SK-N-SH treated with all-trans-retinoic acid at 6 μM for 48 hours (cell line): Measurements from ENCODE around the gene ASCC1.

Experiments used
- ARNTL ChIP-seq: fragments of 450-650 bp; formaldehyde crosslinking; IDR thresholded peaks from 2 replicates; pipeline ENCODE4 v1.5.0; 2020; ENCODE audit warnings: low read depth, mild to moderate bottlenecking, moderate library complexity, borderline replicate concordance
- BACH2 ChIP-seq: fragments of 250-450 bp; sonication (Bioruptor Pico); IDR thresholded peaks from 2 replicates; pipeline ENCODE4 v1.9.0; 2021; ENCODE audit warnings: mild to moderate bottlenecking, borderline replicate concordance
- CSDC2 ChIP-seq: fragments of 250-450 bp; sonication (Bioruptor Pico); IDR thresholded peaks from 2 replicates; pipeline ENCODE4 v1.5.0; 2020; ENCODE audit warnings: mild to moderate bottlenecking, moderate library complexity
- GLIS3 ChIP-seq: fragments of 250-450 bp; sonication (Bioruptor Pico); IDR thresholded peaks from 2 replicates; pipeline ENCODE4 v1.5.0; 2020; ENCODE audit warnings: mild to moderate bottlenecking, moderate library complexity
- ISL1 ChIP-seq: fragments of 250-450 bp; sonication (Bioruptor Pico); IDR thresholded peaks from 2 replicates; pipeline ENCODE4 v2.1.2; 2022; ENCODE audit warnings: mild to moderate bottlenecking, moderate library complexity
- RARB ChIP-seq: fragments of 250-450 bp; sonication (Bioruptor Pico); IDR thresholded peaks from 2 replicates; pipeline ENCODE4 v1.8.0; 2021; ENCODE audit warnings: mild to moderate bottlenecking, moderate library complexity
- TCF4 ChIP-seq: fragments of 250-450 bp; sonication (Bioruptor Pico); IDR thresholded peaks from 2 replicates; pipeline ENCODE4 v1.8.0; 2021; ENCODE audit warnings: mild to moderate bottlenecking, moderate library complexity, borderline replicate concordance
- TOX ChIP-seq: fragments of 250-450 bp; sonication (Bioruptor Pico); IDR thresholded peaks from 2 replicates; pipeline ENCODE4 v1.8.0; 2021; ENCODE audit warnings: mild to moderate bottlenecking, moderate library complexity, borderline replicate concordance
- ZFP3 ChIP-seq: fragments of 250-450 bp; sonication (Bioruptor Pico); IDR thresholded peaks from 2 replicates; pipeline ENCODE4 v1.5.0; 2020; ENCODE audit warnings: mild to moderate bottlenecking, moderate library complexity
- ZNF70 ChIP-seq: fragments of 450-650 bp; formaldehyde crosslinking; IDR thresholded peaks from 2 replicates; pipeline ENCODE4 v1.5.0; 2020; ENCODE audit warnings: mild to moderate bottlenecking, moderate library complexity
- TF ChIP-seq, protein P1 (sequence below): fragments of 250-450 bp; sonication (Bioruptor Pico); IDR thresholded peaks from 2 replicates; pipeline ENCODE4 v1.5.1; 2020; ENCODE audit warnings: low read depth, mild to moderate bottlenecking, moderate library complexity
- TF ChIP-seq, protein P2 (sequence below): fragments of 250-450 bp; sonication (Bioruptor Pico); IDR thresholded peaks from 2 replicates; pipeline ENCODE4 v1.8.0; 2020; ENCODE audit warnings: mild to moderate bottlenecking, moderate library complexity, borderline replicate concordance
- TF ChIP-seq, protein P3 (sequence below): fragments of 250-450 bp; sonication (Bioruptor Pico); IDR thresholded peaks from 2 replicates; pipeline ENCODE4 v1.8.0; 2021; ENCODE audit warnings: low read depth, mild to moderate bottlenecking, moderate library complexity, borderline replicate concordance

DNA sequence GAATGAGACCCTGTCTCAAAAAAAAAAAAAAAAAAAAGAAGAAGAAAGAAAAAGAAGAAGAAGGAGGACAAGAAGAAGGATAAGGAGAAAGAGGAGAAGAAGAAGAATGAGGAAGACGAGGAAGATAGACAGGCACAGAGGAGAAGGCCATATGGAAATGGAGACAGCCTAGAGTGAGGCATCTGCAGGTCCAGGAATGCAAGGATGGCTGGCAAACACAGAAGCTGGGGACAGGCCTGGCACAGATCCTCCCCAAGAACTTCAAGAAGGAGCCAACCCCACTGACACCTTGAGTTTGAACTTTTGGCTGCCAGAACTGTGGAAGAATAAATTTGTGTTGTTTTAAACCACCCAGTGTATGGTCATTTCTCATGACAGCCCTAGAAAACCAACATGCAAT, 166.6 kb downstream of the ASCC1 start:
- TF ChIP-seq, protein P1, sequence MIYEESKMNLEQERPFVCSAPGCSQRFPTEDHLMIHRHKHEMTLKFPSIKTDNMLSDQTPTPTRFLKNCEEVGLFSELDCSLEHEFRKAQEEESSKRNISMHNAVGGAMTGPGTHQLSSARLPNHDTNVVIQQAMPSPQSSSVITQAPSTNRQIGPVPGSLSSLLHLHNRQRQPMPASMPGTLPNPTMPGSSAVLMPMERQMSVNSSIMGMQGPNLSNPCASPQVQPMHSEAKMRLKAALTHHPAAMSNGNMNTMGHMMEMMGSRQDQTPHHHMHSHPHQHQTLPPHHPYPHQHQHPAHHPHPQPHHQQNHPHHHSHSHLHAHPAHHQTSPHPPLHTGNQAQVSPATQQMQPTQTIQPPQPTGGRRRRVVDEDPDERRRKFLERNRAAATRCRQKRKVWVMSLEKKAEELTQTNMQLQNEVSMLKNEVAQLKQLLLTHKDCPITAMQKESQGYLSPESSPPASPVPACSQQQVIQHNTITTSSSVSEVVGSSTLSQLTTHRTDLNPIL (CRISPR knock-in tag): no peak
- TF ChIP-seq, protein P2, sequence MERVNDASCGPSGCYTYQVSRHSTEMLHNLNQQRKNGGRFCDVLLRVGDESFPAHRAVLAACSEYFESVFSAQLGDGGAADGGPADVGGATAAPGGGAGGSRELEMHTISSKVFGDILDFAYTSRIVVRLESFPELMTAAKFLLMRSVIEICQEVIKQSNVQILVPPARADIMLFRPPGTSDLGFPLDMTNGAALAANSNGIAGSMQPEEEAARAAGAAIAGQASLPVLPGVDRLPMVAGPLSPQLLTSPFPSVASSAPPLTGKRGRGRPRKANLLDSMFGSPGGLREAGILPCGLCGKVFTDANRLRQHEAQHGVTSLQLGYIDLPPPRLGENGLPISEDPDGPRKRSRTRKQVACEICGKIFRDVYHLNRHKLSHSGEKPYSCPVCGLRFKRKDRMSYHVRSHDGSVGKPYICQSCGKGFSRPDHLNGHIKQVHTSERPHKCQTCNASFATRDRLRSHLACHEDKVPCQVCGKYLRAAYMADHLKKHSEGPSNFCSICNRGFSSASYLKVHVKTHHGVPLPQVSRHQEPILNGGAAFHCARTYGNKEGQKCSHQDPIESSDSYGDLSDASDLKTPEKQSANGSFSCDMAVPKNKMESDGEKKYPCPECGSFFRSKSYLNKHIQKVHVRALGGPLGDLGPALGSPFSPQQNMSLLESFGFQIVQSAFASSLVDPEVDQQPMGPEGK: no peak
- TF ChIP-seq ZNF70: no peak
- no peak for TF ChIP-seq ISL1 (CRISPR knock-in tag)
- no peak for TF ChIP-seq ZFP3 (CRISPR knock-in tag)
- no peak for TF ChIP-seq ARNTL (CRISPR knock-in tag)
- no peak for TF ChIP-seq TOX (CRISPR knock-in tag)
- TF ChIP-seq GLIS3: no peak
- TF ChIP-seq RARB (CRISPR knock-in tag): no peak
- TF ChIP-seq, protein P3, sequence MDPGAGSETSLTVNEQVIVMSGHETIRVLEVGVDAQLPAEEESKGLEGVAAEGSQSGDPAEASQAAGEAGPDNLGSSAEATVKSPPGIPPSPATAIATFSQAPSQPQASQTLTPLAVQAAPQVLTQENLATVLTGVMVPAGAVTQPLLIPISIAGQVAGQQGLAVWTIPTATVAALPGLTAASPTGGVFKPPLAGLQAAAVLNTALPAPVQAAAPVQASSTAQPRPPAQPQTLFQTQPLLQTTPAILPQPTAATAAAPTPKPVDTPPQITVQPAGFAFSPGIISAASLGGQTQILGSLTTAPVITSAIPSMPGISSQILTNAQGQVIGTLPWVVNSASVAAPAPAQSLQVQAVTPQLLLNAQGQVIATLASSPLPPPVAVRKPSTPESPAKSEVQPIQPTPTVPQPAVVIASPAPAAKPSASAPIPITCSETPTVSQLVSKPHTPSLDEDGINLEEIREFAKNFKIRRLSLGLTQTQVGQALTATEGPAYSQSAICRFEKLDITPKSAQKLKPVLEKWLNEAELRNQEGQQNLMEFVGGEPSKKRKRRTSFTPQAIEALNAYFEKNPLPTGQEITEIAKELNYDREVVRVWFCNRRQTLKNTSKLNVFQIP (CRISPR knock-in tag): no peak
- TF ChIP-seq TCF4: no peak
- no peak for TF ChIP-seq CSDC2 (CRISPR knock-in tag)
- no peak for TF ChIP-seq BACH2 (CRISPR knock-in tag)
